Mammary epithelial cell (primary cell): ENCODE data around the gene PHOX2A.

Experiments
- CTCF ChIP-seq, 2 donors: IDR thresholded peaks in 1 of 2; conservative IDR thresholded peaks in 1 of 2; 2 replicates each; pipeline ENCODE4 v1.5.1; 2011 to 2012; ENCODE audit warnings: inconsistent platforms in 2 of 2, low read length in 2 of 2, mild to moderate bottlenecking in 2 of 2, control low read depth in 1 of 2, low read depth in 1 of 2; ENCODE audit not compliant: insufficient read depth in 1 of 2; ENCODE audit errors: extremely low read depth in 1 of 2
- EZH2 ChIP-seq: IDR thresholded peaks from 2 replicates; pipeline ENCODE4 v1.6.1; 2012; ENCODE audit warnings: low read length, inconsistent platforms, borderline replicate concordance

GRCh38 chr11:72217841-72218240 is 26.1 kb downstream of the PHOX2A start:
- TF ChIP-seq EZH2 (no peak), CTCF (conservative IDR thresholded peaks at IDR 0.05 in 1 of 2, IDR thresholded peaks at IDR 0.05 in 1 of 2; ENCODE audit: extremely low read depth in 1 of 2, insufficient read depth in 1 of 2, low read depth in 1 of 2, low read length in 2 of 2) (no peak)
